ENCODE data around the gene PKNOX2. TPM values are rescaled to one million over a fixed set of nuclear protein-coding genes. Genes with fewer than 3 reads are reported as not detected.

Gene PKNOX2
- total and polyA plus RNA-seq, 9 donors, result 10.6 to 42.3 (median 30.0) TPM

DNA sequence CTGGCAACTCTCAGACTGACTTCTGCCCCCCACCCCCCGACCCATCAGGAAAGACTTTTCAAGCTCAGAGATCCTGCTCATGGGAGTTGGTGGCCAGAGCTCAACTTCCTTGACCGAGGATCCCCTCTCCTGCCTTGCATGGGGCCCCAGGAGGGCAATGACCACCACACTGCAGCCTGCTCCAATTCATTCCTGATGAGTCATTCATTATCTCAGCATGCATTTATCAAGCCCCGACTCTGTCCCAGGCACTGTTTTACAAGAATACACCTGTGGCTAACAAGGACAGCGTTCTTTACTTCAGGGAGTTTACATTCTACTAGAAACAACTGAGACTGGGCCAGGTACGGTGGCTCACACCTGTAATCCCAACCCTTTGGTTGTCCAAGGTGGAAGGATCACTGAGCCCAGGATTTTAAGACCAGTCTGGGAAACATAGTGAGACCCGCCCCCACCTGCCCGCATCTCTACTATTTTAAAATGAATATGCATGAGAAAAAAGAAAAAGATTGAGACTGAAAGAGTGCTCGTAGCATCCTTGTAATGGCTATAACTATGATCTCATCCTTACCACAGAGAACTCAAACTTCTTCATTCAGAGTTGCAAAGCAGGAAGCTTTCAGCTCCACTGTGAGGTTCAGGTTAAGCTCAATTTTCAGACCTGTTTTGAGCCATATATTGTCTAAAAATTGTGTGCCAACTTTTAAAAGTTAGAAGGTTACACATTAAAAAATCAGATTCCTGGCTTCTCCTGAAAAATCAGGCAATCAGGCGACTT, 271.1 kb downstream of the PKNOX2 start:
- Histone ChIP-seq H3K9me3 (no peaks in the 10 kb centered on the region), H3K4me1 (ENCODE audit: insufficient read depth) (no peaks in the 10 kb centered on the region), H3K27me3 (no peaks in the 10 kb centered on the region), H3K4me3 (no peak overlapping the region), H3K27ac (no peak overlapping the region), H3K36me3 (no peaks in the 10 kb centered on the region)
- intact Hi-C loops (cut with DNase I), result loop anchor here in 1 of 4 donors (10.0 kb wide), 1 partner anchor 481 kb away; the partner anchor contains the start of gene CCDC15
- WGBS, 3 donors, result 72 to 78% (median 74%) methylated on average over 9 of the region's 9 CpGs
- TF ChIP-seq POLR2A (IDR thresholded peaks at IDR 0.05) (no peak), CTCF (IDR thresholded peaks at IDR 0.05) (no peak), EP300 (IDR thresholded peaks at IDR 0.05) (no peak)
- DNase-seq, result no peak

- DNase-seq, result no peak
These were observed 277.3 kb downstream of the PKNOX2 start for GRCh38 chr11:125441648-125442410.

DNA sequence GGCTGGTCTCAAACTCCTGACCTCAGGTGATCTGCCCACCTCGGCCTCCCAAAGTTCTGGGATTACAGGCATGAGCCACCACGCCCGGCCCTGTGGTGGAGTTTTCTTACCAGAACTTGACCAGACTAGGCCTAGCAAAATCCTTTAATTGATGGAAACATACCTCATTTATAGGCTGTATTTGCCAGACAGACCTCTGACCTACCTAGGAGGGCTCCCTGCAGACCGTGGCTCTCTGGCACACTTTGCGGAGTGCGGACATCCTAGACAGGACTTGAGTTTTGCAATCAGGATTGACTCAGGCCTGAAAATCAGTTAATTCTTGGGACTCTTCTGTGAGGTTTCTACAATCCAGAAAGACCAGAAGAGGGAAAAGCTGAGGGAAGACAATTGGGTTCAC, 278.4 kb downstream of the PKNOX2 start:
- TF ChIP-seq CTCF (IDR thresholded peaks at IDR 0.05) (no peak), EP300 (IDR thresholded peaks at IDR 0.05) (no peak), POLR2A (IDR thresholded peaks at IDR 0.05) (no peak)
- Histone ChIP-seq H3K27ac (no peak overlapping the region), H3K9me3 (no peaks in the 10 kb centered on the region), H3K36me3 (no peaks in the 10 kb centered on the region), H3K4me1 (ENCODE audit: insufficient read depth) (no peaks in the 10 kb centered on the region), H3K27me3 (no peaks in the 10 kb centered on the region), H3K4me3 (no peak overlapping the region)
- DNase-seq, result no peak
- WGBS, 3 donors, result 94 to 95% (median 95%) methylated on average over 6 of the region's 6 CpGs
- intact Hi-C loops (cut with DNase I), result no loop called here

More at GRCh38 chr11:125441648-125442410, 277.3 kb downstream of the PKNOX2 start:
- TF ChIP-seq CTCF (IDR thresholded peaks at IDR 0.05) (no peak), POLR2A (IDR thresholded peaks at IDR 0.05) (no peak), EP300 (IDR thresholded peaks at IDR 0.05) (no peak)
- Histone ChIP-seq H3K4me1 (ENCODE audit: insufficient read depth) (no peaks in the 10 kb centered on the region), H3K27ac (no peak overlapping the region), H3K9me3 (no peaks in the 10 kb centered on the region), H3K27me3 (no peaks in the 10 kb centered on the region), H3K36me3 (no peaks in the 10 kb centered on the region), H3K4me3 (no peak overlapping the region)
- intact Hi-C loops (cut with DNase I), result no loop called here
- WGBS, 3 donors, result 63 to 68% (median 64%) methylated on average over 11 of the region's 11 CpGs

- TF ChIP-seq CTCF (IDR thresholded peaks at IDR 0.05) (no peak), EP300 (IDR thresholded peaks at IDR 0.05) (no peak), POLR2A (IDR thresholded peaks at IDR 0.05) (no peak)
- Histone ChIP-seq H3K36me3 (no peaks in the 10 kb centered on the region), H3K4me3 (no peak overlapping the region), H3K9me3 (no peaks in the 10 kb centered on the region), H3K27me3 (no peaks in the 10 kb centered on the region), H3K27ac (no peak overlapping the region), H3K4me1 (ENCODE audit: insufficient read depth) (no peaks in the 10 kb centered on the region)
- no peak for DNase-seq
- intact Hi-C loops (cut with DNase I), result no loop called here
- WGBS, 3 donors, result 56 to 67% (median 60%) methylated on average over 10 of the region's 10 CpGs
These were observed 279.3 kb downstream of the PKNOX2 start for GRCh38 chr11:125443767-125444311.

All from ovary (tissue), 9 donors.